Ascending aorta (tissue), 2 donors: ENCODE measurements around the gene CNOT6L. TPM values are rescaled to one million over a fixed set of nuclear protein-coding genes. Genes with fewer than 3 reads are reported as not detected.

Source experiments
- DNase-seq, 2 donors: peaks; one replicate each; pipeline ENCODE4 v3.0.0-alpha.2; 2019; ENCODE audit warnings: low spot score in 2 of 2
- H3K27ac ChIP-seq, 2 donors: fragments of 200-600 bp; sonication (generic); one replicate each; pipeline ENCODE4 v1.5.1; 2016 to 2017; ENCODE audit warnings: mild to moderate bottlenecking in 1 of 2
- H3K27me3 ChIP-seq: fragments of 200-600 bp; sonication (generic); one replicate; pipeline ENCODE4 v1.5.1; 2017
- H3K36me3 ChIP-seq, 2 donors: fragments of 200-600 bp; sonication (generic); one replicate each; pipeline ENCODE4 v1.5.1; 2016
- H3K4me1 ChIP-seq, 2 donors: fragments of 200-600 bp; sonication (generic); one replicate each; pipeline ENCODE4 v1.5.1; 2016 to 2017; ENCODE audit warnings: mild to moderate bottlenecking in 1 of 2
- H3K4me3 ChIP-seq, 2 donors: fragments of 200-600 bp; sonication (generic); one replicate each; pipeline ENCODE4 v1.5.1; 2016 to 2017; ENCODE audit warnings: mild to moderate bottlenecking in 1 of 2
- H3K9me3 ChIP-seq, 2 donors: fragments of 200-600 bp; sonication (generic); one replicate each; pipeline ENCODE4 v1.5.1; 2016
- CTCF ChIP-seq, 3 experiments: fragments of 200-600 bp in 2 of 3; fragments of 450-650 bp in 1 of 3; sonication (generic) in 2 of 3; IDR thresholded peaks; one replicate each; pipeline ENCODE4 v1.5.1; 2016 to 2019; ENCODE audit warnings: antibody characterized with exemption in 3 of 3, mild to moderate bottlenecking in 1 of 3, moderate library complexity in 1 of 3
- intact Hi-C: fragments of 100-400 bp; cut with DNase I; formaldehyde crosslinking; loops from one replicate; pipeline ENCODE4 v1.15.1; 2023
- total RNA-seq: library from RNA; depleted of rRNA; stranded (reverse); fragments of >200 nt; gene quantifications from one replicate; pipeline ENCODE4 v1.1.0, GENCODE V29; 2016

The CNOT6L gene
- total RNA-seq, 1 donor from 2014 or later: 13.1 TPM

DNA sequence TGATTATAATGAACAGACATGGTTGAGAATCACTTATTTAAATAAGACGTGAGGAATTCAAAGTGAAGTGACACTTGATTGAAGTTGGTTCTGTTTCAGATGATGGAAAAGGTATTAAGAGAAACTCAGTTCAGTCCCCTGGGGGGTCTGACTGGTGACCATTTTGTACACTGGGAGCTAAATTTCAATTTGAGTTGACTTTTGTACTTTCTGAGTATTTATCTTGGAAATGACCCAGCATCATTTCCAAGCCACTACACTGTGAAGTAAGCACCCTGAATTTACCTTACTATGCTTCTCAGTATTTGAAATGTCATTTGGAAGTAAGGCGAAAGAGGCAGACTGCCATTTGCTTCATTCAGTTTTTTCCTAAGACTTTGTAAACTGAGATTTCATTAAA, 73.4 kb downstream of the CNOT6L start:
- Histone ChIP-seq H3K36me3 (peaks cover 0 to 14% of the 10 kb centered on the region in 2 donors), H3K27ac (no peak overlapping the region), H3K9me3 (no peaks in the 10 kb centered on the region), H3K4me1 (no peaks in the 10 kb centered on the region), H3K4me3 (no peak overlapping the region), H3K27me3 (no peaks in the 10 kb centered on the region)
- intact Hi-C loops: no loop called here
- no peak for TF ChIP-seq CTCF (IDR thresholded peaks at IDR 0.05)
- no peak for DNase-seq

GRCh38 chr4:77742054-77742453, 77.1 kb downstream of the CNOT6L start:
- TF ChIP-seq CTCF (IDR thresholded peaks at IDR 0.05): no peak
- H3K9me3 ChIP-seq: no peaks in the 10 kb centered on the region
- DNase-seq: no peak
- H3K4me1 ChIP-seq: no peaks in the 10 kb centered on the region
- H3K27me3 ChIP-seq: no peaks in the 10 kb centered on the region
- peaks cover 6 to 7% of the 10 kb centered on the region in 2 donors for H3K36me3 ChIP-seq
- no peak overlapping the region for H3K4me3 ChIP-seq
- no peak overlapping the region for H3K27ac ChIP-seq
- intact Hi-C loops: no loop called here

DNA sequence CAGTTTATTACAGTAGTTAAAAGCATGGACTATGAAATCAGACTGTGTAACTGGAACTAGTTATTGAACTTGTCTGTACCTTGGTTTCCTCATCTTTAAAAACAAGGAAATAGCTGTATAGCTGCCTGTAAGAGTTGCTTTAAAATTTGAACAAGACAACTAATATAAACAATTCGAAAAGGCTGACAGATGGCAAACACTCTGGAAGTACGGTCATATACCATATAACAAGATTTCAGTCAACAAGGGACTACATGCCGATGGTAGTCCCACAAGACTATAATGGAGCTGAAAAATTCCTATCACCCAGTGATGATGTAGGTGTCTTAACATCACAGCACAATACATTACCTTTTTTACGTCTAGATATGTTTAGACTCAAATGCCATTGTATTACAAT, 78.7 kb downstream of the CNOT6L start:
- Histone ChIP-seq H3K27ac (no peak overlapping the region), H3K9me3 (no peaks in the 10 kb centered on the region), H3K36me3 (peaks cover 3 to 6% of the 10 kb centered on the region in 2 donors), H3K4me1 (no peaks in the 10 kb centered on the region), H3K27me3 (no peaks in the 10 kb centered on the region), H3K4me3 (no peak overlapping the region)
- intact Hi-C loops: no loop called here
- DNase-seq: no peak
- TF ChIP-seq CTCF (IDR thresholded peaks at IDR 0.05): no peak

GRCh38 chr4:77734928-77735327, 84.2 kb downstream of the CNOT6L start:
- Histone ChIP-seq H3K4me3 (no peak overlapping the region), H3K4me1 (no peaks in the 10 kb centered on the region), H3K36me3 (peaks cover 3 to 4% of the 10 kb centered on the region in 2 donors), H3K27ac (no peak overlapping the region), H3K27me3 (no peaks in the 10 kb centered on the region), H3K9me3 (no peaks in the 10 kb centered on the region)
- no peak for DNase-seq
- intact Hi-C loops: no loop called here
- TF ChIP-seq CTCF (IDR thresholded peaks at IDR 0.05): no peak

DNA sequence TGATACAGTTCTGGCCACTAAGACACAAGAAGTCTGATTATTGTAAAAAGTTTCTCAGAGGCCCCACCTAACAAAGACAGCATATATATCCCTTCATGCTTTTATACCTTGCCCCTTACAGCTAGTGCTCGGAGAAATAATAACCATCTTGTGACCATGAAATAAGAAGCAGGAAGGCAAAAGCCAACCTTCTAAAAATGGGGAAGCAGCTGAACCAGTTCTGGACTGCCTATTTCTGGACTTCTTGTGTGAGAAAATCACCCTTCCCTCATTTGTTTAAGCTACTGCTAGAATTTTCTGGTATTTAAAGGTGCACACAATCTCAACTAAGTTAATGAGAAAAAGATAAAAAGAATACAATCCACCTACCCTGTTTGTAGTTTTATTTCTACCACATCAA, 87.5 kb downstream of the CNOT6L start:
- no peaks in the 10 kb centered on the region for H3K9me3 ChIP-seq
- H3K36me3 ChIP-seq: peaks cover 16 to 22% of the 10 kb centered on the region in 2 donors
- H3K4me3 ChIP-seq: no peak overlapping the region
- no peak overlapping the region for H3K27ac ChIP-seq
- no peaks in the 10 kb centered on the region for H3K27me3 ChIP-seq
- intact Hi-C loops: no loop called here
- no peak for DNase-seq
- TF ChIP-seq CTCF (IDR thresholded peaks at IDR 0.05): no peak
- no peaks in the 10 kb centered on the region for H3K4me1 ChIP-seq

DNA sequence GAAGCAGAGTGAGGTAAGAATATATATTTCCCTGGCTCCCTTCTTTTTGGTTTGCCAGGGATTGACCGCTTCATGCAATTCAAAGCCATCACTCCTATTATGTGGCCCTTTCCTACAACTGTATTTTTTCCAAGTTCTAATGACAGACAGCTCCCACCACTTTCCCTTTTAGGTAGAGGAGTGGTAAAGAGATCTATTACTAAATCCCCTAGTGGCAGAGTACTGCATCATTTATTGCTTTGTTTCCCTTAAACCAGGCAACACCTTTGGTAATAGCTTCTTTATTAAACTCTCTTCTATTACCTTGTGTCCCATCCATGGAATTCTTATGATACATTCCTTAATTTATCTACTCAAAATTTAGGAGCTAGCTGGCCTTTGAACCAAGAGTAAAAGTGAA, 90.7 kb downstream of the CNOT6L start:
- Histone ChIP-seq H3K4me1 (no peaks in the 10 kb centered on the region), H3K27ac (no peak overlapping the region), H3K36me3 (peaks cover 36 to 50% of the 10 kb centered on the region in 2 donors), H3K9me3 (no peaks in the 10 kb centered on the region), H3K27me3 (no peaks in the 10 kb centered on the region), H3K4me3 (no peak overlapping the region)
- DNase-seq: no peak
- intact Hi-C loops: no loop called here
- no peak for TF ChIP-seq CTCF (IDR thresholded peaks at IDR 0.05)
